DMS53 treated with DMSO at 0.1 percent for 48 hours (cell line): Measurements from ENCODE around the gene CLDN10.
"Not testable (repeated sequence)": the region's sequence is repeated elsewhere in the genome, so short reads cannot be mapped to it uniquely, and the experiment has no call there.

Source experiments
- DNase-seq: peaks from one replicate; lab custom pipeline; 2025; ENCODE audit not compliant: unreplicated experiment; lab: John Stamatoyannopoulos, UW

The CLDN10 gene

DNA sequence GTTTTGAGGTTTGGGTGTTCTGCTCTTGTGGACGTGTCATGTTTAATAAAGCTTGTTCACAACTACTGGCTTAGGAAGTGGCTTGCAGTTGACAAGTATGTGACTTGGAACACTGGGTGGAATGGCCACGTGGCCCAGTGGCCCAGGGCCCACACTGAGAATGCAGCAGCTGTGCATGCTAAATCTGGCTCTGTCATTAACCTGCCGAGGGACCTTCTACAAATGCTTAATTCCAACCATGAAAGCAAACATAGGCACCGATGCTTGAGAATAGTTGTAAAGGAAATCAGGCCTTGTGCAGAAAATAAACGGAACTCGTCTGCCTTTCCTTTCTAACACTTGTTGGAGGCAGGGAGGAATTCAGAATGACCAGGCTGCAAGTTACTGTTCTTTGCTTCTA, 11.6 kb upstream of the CLDN10 start:
- peak; percentile 22 for DNase-seq

DNA sequence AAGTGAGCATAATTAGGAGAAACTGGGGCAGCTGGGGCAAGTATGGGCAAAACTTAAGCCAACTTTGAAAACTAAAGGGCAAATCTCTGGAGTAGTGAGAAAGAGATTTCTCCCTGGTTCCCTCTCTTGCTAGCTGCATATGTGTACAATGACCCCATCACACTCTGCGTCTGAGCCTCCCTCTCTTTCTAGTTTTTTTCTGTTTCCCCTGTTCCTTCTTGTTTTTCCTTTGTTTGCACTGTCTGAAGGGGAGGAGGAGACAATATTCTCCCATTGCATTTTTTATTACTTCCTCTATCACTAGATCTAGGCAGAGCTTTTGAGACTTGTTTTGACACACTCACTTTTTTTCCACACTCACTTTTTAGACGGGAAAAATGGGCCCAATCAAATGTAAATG, 11.2 kb upstream of the CLDN10 start:
- no peak for DNase-seq

DNA sequence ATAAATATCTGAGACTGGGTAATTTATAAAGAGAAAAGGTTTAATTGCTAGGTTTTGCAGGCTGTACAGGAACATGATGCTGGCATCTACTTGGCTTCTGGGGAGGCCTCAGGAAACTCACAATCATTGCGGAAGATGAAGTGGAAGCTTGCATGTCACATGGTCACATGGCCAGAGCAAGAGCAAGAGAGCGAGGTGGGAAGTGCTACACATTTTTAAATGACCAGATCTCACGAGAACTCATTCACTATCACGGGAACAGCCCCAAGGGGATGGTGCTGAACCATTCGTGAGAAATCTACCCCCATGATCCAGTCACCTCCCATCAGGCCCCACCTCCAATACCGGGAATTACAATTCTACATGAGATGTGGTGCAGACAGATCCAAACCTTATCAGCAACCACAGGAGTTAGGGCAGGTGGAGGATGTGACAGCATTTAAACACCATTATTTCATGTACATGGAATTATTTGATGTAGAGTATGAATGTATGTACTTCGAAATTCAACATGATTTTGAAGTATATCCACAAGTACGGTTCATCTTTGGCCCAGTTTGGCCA, 10.5 kb upstream of the CLDN10 start:
- no peak for DNase-seq

DNA sequence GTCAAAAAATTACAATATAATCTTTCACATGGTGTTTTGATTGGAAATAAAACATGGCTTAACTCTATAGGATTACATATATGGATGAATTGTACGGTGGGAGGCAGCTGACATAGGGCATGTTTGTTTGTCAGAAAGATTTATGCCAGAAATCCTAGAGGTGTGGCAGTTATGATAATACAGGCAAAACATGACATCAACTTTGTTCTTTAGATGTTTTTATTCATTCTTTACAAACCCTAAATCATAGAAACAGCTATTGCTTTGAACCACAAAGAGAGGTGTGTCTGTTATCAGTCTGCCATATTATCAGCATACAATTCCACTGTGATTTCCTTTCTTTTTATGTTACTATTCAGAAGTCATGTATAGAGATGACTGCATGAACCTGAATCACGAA, 8.2 kb upstream of the CLDN10 start:
- no peak for DNase-seq

DNA sequence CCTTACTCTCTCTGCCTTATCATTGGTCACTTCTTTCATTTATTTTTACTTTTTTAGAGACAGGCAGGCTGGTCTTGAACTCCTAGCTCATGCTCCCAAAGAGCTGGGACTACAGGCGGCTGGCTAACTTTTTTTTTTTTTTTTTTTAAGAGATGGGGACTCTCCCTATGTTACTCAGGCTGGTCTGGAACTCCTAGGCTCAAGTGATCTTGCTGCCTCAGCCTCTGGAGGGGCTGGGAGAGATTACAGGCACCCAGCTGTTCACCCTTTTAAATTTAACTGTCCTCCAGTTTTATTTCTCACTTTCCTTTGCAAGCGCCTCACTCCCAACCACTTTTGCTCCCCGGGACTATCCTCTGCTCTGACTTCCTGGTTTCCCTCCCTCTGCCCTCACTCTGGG, 5.6 kb upstream of the CLDN10 start:
- no peak for DNase-seq

DNA sequence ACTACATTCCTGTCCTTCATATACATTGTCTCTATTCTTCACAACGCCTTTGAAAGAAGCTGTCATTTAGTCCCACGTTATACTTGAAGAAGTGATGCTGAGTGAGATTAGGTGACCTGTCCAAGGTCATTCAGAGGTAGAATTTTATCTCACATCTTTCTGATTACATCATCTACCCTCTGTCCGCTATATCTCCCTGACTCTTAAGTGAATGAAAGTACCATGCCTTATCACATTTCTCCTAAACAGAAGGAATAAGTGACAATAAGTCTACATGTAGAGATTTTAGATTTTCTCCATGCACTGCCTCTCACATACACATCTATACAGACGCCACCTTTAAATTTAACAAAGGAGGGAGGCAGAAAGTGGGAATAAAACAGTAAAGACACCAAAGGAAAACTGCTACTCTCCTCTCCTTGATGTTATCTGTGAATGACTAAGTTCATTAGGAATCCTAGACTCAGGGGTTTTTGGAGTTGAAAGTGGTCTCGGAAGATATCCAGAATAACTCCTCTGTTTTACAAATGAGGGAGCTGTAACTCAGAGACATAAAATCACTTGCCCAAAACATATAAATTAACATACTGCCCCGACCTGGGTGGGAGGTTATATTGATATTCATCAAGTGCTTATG, 4.9 kb upstream of the CLDN10 start:
- DNase-seq: no peak

DNA sequence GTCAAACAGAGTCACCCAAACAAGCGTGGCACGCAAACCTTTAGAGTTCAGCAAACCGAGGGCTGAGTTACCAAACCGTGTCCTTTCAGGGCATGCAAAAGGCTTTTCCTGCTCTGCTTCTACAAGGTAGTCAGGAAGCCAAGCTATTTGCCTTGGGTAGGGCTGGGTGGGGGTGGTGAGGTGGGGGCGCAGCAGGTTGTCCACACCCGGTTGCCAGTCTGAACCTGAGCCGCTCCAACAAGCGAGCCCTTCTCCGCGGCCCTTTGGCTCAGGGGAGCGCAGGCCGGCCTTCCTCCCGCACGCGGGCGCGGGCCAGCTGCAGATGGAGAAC, 347 bp upstream of the CLDN10 start:
- no peak for DNase-seq

DNA sequence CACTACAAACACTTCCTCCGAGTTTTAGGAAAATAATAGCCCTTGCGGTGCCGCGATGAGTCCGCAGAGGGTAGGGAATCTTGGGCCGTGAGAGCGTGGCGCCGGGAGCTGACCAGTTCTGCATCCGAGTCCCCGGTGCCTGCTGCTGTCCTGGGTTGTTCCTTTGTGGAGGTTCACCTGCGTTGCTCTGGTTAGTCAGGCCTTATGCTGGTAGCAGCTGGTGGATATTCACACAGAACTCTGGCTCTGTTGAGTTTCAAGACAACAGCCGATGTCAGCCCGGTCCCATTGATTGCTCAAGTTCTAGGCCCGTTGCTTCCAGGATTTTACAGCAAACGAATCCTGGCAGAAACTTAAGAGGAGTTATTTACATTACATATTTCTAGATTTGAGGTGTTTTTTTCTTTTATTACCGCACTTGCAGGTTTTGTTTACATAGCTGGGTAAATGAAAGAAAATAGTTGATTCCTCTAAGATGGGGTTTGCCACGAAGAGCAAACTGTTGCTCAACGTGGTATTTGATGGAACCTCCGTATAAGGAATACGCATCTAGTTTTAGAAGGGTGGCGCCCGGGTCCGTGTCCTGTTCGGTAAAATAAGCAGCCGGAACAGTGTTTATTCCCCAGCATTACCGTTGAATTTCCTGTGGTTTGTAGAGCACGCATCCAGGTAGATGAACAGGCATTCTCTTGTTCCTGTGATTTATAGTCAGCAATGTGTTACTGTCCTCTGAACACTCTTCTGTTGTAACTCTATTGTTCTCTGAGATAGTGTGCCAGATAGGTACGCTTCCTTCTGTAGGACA, 1.3 kb downstream of the CLDN10 start:
- peak; percentile 30 for DNase-seq

DNA sequence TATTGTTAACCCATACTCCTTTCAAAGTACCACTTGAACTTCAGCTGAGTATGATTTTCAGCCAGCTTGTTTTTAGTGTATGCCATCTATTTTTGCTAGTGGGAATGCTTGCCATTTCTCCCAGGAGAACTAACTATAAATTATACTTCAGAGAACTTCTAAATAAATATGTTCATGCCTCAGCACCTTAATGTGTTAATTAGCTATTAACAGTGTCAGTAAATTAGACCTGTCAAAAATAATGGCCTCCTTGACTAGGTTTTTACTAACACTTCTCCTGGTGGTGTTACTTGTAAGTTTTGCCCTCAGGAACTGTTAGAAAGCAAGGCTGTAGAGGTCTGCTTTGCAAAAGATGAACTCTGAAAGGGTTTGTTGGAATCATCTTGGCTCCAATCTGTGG, 4.5 kb downstream of the CLDN10 start:
- DNase-seq: no peak

DNA sequence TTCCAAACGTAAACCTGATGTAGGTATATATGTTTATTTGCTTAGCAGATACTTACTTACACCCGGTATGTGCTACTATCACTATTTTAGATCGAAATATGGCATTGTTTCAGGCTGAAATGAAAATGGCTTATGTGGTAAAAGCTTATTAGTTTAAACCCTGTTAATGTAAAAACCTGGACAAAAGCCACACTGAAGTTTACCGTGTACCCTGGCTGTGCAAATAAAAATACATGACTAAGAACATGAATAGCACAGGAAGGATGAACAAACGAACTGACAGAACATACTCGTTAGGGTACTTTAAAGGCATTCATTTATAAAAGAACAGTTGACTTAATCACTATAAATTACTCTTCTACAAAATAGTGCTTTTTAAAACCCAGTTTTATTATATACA, 6.6 kb downstream of the CLDN10 start:
- DNase-seq: no peak

DNA sequence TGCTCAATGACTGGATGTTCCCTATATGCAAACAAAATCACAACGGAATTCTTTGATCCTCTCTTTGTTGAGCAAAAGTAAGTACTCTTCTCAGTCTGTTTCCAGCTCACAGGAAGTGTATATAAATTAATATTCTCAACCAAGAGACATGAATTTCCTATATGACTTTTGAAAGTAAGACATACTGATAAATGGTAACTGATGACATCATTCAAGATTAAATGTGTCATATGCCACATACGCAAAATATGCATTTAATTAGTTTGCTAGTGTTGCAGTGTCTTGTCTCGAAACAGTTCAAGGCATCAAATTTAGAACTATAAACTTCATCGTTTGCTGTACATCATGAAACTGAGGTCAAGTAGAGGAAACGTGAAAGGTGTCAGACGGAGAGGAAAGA, 7.9 kb downstream of the CLDN10 start:
- no peak for DNase-seq

DNA sequence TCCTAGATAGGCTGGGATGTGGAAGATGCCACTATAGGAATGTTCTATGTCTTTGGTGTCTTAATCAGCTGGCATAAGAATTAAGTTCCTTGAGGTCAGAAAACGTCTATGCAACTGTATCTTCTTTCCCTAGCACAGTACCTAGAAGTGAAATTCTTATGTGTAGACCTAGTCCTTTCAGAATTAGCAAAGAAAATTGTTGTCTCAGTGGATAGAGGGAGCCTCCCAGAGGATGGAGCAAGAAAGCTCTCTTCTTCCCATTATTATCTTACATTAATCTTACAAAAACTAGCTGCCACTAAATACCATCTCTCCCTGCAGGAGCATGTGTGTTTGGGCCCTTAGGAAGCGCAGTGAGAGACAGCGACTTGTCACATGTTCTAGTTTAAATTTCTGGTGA, 11.6 kb downstream of the CLDN10 start:
- no peak for DNase-seq

DNA sequence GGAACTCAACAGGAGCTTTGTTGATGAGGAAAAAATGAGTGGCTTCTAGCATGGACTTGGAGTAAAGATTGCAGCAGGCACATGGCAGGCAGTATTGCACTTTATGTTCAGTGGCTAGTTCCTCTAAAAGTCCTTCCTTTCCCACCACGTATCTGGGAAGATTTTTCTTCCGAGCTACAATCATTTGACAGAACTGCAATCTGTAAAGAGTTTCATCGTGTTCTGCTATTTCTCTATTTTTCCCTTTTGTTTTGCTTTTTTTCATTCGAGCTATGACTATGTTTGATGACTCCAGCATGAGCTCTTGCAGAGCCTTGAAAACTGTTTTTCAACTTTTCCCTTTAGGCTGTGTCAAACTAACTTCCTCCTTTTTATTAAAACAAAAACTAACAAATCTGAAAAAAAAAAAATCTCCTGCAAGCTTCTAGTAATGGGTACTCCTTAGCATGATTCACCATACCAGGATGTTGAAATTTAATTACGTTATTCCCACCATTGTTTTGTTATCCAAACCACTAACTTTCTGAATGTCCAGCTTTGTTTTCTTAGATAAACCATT, 12.3 kb downstream of the CLDN10 start:
- DNase-seq: no peak

DNA sequence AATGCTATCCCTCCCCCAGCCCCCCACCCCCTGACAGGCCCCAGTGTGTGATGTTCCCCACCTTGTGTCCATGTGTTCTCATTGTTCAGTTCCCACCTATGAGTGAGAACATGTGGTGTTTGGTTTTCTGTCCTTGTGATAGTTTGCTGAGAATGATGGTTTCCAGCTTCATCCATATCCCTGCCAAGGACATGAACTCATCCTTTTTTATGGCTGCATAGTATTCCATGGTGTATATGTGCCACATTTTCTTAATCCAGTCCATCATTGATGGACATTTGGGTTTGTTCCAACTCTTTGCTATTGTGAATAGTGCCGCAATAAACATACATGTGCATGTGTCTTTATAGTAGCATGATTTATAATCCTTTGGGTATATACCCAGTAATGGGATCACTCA, 13.2 kb downstream of the CLDN10 start:
- not testable (repeated sequence) for DNase-seq

DNA sequence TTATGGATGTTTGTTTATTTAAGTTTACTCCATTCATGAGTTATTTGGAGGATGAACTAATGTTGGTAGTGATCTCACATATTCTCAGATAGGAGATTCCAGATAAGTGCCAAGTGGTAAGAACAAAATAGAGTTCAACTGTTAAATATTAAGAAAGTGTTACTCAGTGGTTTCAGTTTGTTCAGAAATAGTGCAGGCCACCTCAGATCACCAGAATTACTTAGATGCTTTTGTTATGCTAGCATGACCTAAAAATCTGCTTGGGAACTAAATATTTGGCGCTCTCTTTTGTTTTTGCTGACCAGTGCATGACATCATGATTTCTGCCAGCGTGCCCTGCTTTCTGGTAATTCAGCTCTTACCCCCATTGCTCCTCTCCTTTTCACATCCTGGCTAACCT, 15.6 kb downstream of the CLDN10 start:
- no peak for DNase-seq

DNA sequence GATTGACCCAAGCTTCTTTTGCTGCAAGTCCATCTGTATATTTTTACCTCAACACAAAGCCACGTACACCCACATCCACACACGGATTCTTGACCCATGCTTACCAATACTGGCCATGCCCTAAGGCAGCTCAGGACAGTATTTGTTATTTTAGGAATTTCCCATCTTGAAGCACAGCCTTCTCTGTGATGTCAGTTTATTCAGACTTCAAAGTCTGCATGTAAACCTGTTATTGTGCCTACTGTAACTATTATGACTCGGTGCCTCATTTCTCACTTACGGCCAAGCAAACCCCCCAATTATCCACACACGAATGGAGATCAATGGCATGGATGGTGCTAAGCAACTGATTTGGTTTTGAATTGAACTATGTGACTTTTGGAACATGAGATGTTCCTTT, 17.5 kb downstream of the CLDN10 start:
- no peak for DNase-seq

DNA sequence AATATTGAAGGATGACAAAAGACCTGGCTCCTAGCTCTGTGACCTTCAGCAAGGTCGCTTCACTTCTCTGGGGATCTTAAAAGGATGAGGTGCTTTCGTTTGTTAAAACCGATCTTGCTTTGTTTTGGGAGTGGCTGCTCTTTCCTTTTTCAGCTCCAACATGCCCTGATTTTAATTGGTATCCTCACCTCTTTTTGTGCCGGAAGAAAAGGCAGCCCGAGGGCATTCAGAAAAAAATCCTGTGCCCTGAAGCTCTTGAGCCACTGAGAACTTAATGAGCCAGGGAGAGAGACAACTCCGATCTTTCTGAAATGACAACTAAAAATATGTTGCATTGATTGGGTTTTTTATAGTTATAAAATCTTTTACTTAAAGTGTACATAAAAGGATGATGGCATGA, 19.4 kb downstream of the CLDN10 start:
- no peak for DNase-seq

DNA sequence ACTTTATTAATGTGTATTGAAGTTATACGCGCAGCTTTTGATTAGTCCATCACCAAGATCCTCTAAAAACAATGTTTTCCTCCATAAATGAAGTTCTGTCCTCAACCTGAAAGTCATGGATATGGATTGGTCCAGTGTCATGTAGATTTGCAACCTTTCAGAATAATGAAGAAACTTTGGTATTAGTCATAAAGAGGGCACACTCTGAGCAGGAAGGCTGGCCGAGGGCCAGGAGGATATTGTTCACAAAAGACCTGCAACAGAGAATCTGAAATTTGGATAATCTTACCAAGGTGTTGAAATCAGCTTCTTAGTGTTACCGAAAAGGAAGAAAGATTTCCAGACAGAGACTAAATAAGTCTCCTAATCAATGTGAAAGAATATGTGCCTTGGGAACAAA, 20.7 kb downstream of the CLDN10 start:
- no peak for DNase-seq

DNA sequence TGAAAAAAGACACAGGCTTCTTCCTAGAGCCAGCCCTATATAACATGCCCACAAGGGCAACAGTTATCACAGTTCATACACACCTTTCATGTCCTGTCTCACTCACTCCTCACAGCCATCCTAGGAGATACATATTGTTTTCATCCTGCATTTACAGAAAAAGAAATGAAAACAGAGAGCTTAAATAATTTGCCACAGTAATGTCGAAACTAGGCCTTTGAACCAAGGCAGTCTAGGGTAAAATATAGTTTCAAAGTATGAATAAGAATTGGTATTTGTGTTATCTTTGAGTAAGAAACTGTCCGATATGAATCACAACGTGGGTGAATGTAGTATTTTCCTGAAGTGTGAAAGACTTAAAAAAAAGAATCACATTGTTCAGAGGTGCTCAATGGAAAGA, 26.8 kb downstream of the CLDN10 start:
- DNase-seq: no peak

DNA sequence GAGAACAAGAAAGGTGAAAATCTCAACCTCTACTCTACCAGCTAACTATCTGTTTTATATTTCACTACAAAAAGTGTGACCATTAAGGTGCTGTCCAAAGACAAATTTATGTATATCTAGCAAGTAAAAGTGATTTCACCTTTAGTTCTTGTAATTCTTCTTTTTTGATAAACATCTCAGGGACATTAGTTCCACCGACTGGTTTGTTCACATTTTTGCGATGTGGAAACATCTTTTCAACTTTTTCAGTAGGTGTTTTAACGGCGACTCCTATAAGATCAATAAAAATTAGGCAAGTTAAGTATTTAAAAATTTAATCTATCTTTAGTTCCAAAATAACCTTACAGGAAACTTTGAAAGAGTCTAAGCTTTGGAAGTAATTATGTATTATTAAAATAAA, 33.3 kb downstream of the CLDN10 start:
- no peak for DNase-seq

DNA sequence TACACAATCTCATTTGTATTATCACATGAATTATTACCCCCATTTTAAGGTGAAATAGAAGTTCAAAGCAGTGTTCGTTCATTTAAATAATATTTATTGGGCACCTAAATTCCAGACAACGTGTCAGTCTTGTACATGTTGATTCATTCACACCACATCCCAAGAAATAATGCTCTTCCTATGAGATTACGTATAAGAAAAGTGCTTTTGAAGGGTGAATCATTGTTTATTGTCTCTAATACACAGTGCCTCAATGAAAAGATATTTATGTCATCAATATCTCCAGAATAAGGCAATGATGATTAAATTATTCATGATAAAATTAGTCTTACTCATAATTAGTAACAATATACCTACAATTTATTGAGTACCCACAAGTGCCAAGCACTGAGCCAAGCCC, 35.6 kb downstream of the CLDN10 start:
- no peak for DNase-seq

DNA sequence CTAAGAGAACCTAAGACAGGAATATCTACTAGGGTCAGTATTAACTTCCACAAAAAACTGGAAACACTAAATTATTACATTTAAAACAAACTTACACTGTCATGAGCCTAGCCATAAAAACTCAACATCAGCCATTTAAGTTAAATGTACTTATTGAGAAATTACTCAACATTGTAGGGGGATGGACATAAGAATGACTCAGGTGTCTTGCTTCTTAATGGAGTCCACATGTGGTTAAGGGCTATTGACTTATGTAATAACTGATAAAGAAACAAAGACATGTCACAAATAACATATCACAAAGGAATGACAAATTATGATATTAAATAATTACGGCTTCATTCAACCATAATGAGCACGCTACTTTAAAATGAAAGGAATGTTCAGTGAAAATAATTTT, 36.2 kb downstream of the CLDN10 start:
- no peak for DNase-seq
